GM18511 (cell line): ENCODE measurements around the gene UCKL1.
"Not testable (repeated sequence)": the region's sequence is repeated elsewhere in the genome, so short reads cannot be mapped to it uniquely, and the experiment has no call there.

Experiments used
- ATAC-seq: cut with Tn5 transposase; IDR thresholded peaks from one replicate; pipeline ENCODE4 v1.9.1; 2021; ENCODE audit warnings: mild to moderate bottlenecking, moderate library complexity; ENCODE audit not compliant: unreplicated experiment

The UCKL1 gene

DNA sequence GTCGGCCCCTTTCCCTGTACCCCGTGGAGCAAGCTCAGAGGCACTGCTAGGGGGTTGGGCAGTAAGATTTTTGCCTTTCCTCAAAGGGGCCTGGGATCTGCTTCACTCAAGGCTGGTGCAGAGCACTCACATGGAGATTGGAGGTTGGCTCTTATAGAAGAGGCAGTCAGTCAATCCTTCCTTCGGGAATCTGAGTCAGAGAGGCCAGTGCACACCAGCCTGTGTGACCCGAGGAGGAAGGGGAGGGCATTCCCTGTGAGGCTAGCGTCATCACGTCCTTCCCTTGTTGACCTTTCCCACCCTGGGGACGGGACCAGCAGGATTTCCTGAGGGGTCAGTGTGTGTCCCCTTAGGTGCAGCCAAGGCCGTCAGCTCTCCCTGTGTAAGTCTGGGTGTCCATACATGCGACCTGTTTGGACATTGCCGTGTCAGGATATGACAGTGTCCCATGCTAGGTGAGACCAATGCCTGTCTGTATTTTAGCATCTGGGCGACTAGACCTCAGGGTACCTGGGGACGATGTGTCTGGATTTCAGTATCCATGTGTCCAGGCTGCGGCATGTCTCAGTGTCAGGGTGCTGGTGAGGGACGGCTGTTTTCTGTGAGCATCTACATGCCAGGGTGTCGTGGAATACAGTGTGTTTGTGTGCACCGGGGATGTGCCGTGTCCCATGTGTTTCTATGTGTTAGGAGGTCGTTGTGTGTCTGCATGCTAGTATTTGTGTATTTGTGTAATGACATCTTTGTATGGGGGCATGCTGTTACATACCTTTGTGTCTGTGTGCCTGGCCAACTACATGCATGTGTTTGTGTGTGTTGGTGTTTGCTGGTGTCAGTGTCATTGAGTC, 16.3 kb upstream of the UCKL1 start:
- no peak for ATAC-seq

DNA sequence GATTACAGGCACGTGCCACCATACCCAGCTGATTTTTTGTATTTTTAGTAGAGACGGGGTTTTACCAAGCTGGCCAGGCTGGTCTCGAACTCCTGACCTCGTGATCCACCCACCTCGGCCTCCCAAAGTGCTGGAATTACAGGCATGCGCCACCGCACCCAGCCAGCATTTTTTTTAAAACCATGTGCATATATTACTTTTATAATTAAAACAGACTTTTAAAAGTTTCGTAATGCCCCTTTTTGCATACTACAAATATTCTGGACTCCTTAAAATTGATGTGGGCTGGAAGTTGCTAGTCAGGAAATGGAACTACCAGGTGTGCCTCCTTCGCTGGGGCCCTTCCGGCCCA, 15.7 kb upstream of the UCKL1 start:
- not testable (repeated sequence) for ATAC-seq

DNA sequence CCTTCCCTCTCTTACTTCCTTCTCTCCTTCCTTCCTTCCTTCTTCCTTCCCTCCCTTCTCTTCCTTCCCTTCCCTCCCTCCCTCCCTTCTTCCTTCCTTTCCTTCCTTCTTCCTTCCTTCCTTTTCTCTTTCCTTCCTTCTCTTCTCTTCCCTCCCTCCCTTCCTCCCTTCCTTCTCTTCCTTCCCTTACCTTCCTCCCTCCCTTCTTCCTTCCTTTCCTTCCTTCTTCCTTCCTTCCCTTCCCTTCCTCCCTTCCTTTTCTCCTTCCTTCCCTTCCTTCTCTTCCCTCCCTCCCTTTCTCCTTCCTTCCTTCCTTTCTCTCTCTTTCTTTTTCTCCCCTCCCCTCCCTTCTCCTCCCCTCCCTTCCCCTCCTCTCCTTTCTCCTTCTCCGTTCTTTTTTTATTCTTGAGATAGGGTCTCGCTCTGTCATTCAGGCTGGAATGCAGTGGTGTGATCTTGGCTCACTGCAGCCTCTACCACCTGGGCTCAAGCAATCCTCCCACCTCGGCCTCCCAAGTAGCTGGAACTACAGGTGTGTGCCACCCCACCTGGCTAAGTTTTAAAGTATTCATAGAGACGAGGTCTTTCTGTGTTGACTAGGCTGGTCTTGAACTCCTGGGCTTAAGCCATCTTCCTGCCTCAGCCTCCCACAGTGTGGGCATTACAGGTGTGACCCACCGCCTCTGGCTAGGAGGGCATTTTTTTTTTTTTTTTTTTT, 14.7 kb upstream of the UCKL1 start:
- ATAC-seq, result no peak

DNA sequence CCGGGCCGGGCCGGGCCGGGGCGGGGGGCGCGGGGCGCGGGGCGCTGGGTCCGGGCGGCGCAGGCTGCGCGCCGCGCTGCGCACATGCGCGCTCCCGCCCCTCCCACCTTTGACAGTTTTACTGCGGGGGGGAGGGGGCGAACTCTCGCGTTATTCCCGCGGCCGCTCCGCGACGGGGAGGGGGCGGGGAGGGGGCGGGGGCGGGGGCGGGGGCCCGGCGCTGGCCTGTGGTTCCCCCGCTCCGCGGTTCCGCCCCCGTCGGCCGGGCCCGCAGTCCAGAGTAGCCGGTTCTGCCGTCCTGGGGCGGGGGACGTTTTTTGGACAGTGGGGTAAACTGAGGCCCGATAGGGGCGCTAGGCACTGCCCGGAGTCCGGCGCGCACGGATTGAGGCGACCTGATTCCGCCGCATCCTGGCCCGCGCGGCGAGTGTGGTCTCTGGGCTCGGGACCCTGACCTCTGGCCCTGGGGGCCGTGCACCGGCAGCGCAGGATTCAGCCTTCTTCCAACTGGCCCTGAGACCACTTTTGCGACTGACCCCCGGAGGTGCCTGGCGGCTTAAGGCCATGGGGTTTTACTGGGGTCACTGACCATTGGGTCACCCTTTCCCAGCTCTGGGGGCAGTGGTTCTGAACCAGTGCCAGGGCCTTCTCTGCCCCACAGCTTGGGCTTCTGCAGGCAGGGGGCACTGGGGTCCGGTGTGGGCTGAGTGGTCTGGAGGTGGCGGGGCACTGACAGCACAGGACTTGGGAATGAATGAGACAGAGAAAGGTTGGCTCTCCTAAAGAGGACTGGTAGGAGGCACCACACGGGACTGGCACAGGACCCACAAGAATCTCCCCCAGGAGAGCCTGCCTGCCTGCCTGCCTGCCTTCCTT, 13.9 kb upstream of the UCKL1 start, which contains the start of gene ZNF512B:
TSS of gene ZNF512B (minus strand) at position 93 of the 876 bp plus-strand sequence. CDS start 1,980 bp downstream, outside the sequence.
- ATAC-seq, result peak; percentile 53

DNA sequence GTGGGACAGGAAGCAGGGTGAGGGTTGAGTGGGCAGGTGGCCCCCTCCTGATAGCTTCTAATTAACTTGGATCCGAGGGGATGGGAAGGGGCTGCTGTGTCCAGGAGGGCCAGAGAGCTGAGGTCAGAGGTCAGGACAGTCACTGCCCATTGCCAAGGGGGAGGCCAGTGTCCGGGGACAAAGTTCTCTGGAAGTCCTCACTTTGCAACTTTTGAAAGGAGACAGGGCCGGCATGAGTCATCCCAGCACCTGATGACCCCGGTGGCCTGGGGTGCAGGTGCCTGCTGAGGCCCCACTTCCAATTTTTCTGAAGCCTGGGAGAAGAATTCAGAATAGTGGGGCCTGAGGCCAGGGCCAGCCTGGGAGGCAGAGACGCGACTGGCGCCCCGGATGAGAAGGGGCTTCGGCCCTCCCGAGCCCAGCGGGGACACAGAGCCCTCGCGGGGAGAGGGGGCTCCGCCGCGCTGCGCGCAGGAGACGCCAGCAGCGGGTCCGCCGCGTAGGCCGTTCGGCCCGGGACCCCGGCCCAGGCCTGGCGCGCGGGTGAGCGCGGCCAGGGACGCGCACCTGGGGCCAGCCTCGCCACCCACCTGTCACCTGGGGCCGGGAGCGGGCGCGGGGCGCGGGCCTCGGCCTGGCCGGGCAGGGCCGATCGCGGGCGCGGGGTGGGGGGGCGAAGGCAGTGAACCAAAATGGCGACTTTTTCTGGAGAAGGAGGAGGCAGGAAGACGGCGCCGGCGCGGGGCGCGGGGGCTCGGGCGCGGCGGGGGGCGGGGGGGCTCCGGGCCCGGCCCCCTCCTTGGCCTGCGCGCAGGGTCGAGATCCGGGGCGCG, 12.9 kb upstream of the UCKL1 start:
- ATAC-seq, result peak; percentile 13

DNA sequence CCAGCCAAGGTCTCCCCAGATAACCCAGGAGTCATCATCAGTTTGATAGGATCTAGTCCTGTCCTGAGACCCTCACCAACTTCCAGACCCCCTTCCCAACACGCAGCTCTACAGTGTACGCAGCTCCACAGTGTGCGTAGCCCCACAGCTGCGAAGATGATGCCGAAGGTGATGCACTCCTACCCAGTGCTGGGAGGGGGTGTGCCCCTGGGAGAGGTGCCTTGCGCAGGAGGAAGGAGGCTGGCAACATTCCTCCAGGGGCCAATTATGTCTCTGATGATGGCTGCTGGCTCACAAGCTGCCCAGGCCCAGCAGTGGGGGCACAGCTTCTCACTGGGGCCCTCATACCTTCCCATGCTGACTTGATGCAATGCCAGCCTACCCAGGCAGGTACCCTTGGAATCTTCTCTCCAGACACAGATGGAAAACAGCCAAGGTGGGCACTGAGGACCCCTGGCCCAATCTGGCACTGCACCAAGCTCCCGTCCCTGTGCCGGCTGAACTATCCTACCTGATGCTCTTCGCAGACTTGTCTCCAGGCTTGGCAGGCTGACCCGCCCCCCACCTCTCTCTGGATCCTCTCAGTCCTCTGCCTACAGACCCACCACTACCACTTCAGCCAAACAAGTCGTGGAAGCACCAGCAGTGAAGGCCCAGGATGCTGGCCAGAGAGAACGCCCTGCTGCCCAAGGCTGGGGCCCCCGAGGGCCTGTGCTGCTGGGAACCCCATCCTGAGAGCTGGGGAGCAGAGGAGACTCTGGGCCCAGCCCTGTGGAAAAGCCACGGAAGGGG, 12.1 kb upstream of the UCKL1 start:
- no peak for ATAC-seq

DNA sequence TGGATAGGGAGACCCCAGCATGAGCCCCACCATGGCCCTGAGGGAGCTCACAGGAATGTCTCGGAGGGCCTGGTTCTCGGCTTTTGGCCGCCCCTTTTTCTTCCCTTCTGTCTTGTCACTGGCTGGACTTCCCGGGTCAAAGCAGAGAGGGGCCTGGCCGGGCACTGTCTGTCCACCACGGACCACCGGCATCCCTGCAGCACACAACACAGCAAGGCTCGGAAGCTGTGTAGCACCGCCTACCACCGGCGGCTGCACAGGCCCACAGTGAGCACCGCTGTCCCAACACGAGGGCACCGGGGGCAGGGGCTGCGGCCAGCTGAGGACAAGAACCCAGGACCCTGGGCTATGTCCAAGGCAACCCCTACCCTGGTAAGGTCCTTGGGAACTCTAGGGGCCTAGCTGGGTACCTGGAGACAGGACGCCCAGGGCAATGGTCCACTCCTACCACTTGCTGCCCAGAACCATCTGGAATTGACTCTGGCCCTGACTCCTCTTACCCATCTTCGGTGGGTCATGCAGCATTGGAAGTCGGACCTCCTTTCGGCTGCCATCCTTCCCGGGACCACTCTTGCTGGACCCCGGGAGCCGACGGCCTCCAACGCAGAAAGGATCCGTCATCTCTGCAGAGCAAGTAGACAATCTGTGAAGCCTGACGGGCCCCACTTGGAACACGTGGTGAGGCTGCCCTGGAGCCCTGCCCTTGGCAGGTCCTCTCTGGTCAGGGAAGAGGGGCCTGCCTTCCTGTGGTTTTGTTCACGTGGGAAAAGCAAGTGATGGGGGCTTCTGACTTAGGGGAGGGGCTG, 11.3 kb upstream of the UCKL1 start:
- no peak for ATAC-seq

DNA sequence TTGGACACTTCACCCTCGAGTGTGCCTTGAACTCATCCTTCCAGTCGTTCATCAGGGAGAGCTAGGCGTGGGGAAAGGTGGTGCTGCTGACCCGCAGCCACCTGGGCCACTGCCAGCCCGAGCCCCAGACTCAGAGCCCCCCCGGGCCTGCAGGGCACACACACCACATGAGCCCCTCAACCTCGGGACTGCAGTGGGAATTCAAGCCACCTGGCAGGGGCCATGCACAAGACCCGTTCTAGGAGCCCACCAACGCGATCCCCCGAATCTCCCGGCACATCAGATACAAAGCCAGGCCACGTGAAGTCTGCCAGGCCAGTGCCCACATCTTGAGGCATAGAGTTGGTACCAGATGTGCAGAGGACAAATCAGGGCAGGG, 10.7 kb upstream of the UCKL1 start:
- ATAC-seq, result no peak

DNA sequence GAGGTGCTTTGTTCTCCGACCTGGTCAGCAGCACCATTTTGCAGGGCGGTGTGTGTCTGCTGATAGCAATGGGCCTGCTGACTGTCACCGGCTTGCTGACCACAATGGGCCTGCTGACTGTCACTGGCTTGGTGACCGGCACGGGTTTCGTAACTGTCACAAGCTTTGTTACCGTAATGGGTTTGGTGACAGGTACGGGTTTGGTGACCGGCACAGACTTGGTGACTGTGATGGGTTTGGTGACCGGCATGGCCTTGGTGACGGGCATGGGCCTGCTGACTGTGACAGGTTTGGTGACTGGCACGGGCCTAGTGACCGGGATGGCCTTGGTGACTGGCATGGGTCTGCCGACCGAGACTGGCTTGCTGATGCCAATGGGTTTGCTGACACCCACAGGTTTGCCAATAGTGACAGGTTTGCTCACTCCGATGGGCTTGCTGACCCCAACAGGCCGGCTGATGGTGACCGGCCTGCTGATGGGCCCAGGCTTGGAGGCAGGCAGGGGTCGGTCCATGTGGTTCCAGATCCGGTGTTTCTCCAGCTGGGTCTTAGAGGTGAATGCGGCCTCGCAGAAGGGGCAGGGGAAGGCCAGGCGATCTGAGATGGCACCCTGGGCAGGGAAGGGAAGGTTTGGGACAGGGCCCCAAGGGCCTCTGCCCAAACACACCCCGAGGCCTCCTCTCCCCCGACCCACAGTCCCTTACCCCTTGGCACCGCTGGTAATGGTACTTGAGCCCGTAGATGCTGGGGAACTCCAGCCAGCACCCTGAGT, 10.1 kb upstream of the UCKL1 start:
- no peak for ATAC-seq

DNA sequence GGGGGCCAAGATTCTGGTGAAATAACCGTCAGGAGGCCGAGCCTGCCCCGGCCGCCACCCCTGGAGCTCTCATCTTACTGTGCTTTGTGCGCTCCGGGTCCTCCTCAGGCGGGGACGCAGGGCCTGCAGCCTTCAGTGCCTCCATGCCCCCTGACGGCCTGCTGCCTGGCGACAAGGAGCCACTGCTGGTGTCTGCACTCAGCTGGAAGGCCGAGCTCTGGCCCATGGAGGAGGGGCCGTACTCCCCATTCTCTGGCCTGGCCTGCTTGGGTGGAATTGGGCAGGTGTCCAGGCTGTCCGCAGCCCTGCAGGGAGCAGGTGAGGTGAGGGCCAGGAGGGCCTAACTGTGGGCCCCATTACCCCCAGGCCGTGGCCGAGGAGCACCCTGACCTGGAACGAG, 8.2 kb upstream of the UCKL1 start:
- ATAC-seq, result no peak

DNA sequence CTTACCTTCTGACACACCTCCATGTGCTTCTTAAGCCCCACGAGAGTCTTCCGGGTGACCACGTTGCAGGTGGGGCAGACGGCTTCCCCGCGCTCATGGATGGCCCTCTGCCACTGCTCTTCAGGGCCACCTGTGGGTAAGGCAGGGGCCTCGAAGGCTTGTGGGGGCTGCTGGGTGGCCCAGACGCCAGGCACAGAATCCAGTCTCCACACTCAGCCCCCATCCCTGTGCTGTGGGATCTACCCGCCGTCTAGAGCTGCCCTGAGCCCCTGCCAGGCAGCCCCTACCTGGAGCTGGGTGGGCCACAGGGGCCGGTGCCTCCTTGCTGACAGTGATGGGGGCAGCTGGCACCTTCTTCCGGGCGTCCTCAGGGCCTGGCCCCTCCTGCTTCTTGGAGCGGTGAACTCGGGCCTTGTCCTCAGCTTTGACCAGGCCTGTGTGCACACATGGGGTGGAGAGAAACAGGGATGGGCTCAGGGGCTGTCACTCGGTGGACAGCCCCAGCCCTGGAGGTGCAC, 7.6 kb upstream of the UCKL1 start:
- ATAC-seq, result no peak

DNA sequence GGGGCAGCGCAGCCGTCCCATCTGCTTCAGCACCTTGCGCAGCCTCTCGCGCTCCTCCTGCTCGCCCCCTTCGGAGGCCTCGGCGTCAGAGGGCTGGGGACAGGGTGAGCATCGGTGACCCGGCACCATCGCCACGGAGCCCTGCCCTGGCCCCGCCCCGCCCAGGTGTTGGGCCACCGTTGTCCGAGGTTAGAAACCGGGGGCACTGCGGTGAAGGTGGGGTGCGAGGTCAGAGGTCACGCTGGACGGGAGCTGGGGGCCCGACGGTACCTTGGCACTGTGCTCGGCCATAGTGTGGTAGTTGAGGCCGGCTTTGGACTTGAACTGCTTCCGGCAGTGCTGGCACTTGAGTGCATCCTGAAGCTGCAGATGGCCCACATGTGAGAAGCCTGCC, 7.1 kb upstream of the UCKL1 start:
- ATAC-seq, result no peak

DNA sequence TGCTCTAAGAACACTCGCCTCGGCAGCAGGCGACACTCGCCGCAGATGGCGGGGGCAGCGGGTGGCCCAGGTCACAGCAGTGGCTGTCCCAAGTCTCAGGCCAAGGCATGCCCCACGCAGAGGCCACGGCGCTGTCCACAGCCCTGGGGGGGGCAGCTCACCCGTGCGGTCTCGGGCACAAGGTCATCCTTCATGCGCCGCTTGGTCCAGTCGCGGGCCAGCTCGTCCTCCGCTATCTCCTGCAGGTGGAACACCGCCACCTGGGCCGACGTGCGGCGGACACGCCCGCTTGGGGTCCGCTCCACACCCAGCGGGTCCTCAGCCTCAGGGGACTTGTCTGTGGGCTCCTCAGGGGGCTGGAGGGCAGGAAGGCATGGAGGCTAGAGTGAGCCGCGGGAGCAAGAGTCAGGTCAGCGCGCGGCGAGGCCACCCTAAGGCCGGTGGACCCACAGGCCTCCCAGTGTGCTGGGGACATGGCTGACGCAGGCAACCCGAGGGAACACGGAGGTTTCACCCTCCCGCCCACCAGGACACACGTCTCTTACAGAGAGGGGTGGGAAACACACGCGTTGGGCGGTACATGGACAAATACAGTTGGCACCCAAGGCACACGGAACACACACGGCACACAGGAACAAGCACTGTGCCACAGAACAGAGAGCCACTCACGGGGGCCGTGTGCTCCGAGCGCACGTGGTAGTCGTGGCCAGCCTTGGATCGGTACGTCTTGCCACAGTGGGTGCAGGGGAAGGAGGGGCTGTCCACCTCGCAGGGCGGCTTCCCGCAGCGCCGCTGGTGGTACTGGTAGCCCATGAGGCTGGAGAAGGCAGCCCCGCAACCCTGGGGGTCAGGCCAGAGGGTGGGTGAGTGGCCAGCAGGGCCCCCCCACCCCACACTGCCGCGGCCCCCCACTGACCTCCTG, 6.5 kb upstream of the UCKL1 start:
- ATAC-seq, result no peak

DNA sequence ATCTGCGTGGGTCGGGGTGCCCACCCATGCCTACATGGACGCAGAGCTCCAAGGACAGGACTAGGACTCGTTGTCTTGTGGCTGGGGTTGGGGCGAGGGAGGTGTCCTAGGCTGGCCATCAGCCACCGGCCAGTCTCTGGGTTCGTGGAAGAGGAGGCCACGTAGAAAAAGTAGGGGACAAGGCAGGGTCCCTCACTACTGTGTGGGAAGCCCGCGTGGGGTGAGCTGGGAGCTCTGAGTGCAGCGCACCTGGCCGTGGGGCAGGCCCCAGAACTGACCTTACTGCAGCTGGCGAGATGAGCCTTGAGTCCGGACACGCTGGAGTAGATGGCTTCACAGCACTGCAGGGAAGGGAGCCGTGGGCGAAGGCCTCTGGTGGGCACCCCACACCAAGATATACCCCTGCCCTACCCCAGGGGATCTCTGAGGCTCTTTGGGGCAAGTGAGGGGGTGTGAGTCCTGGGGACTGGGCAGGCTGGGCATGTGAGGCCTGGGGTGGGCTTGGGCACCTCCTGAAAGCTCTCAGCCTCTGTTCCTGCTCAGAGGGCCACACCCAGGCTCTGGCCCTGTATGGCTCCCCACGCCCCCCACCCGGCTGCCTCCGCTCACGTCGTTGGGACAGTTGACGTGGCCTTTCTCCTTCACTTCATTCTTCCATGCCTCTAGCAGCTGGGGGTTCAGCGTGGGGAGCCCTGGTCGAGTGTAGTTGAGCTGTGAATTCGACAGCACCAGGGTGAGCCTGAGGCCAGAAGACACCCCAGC, 5.6 kb upstream of the UCKL1 start:
- ATAC-seq, result no peak

DNA sequence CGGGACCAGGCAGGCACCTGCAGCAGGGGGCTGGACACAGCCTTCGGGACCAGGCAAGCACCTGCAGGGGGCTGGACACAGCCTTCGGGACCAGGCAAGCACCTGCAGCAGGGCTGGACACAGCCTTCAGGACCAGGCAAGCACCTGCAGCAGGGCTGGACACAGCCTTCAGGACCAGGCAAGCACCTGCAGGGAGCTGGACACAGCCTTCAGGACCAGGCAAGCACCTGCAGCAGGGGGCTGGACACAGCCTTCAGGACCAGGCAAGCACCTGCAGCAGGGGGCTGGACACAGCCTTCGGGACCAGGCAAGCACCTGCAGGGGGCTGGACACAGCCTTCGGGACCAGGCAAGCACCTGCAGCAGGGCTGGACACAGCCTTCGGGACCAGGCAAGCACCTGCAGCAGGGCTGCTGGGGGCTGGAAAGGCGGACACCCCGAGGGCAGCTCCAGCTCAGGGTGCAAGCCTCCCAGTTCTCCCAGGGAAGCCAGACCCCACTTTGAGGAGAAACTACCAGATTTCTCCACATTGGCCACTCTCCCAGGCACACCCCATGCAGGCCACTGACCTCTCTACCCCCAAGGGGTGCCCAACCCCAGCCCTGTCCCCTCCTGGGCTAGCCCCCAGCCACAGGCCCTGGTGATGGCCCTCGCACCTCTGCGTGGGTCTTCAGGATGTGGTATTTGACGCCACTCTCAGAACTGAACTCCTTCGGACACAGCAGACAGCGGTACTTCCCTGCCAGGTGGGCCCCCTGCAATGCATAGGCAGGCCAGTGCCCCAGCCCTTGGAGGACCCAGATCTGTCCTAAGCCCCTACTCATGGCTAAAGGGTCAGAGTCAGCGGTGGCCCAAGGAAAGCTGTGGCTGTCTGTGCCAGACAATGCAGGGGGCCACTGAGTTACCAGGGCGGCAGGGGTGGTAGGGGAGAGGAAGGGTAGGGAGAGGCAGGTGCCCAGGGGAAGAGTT, 4.7 kb upstream of the UCKL1 start:
- ATAC-seq, result not testable (repeated sequence)
